Sigmoid colon (tissue), 7 donors: ENCODE results near the gene BTBD9. TPM values are rescaled to one million over a fixed set of nuclear protein-coding genes. Genes with fewer than 3 reads are reported as not detected.

Source experiments
- DNase-seq: peaks from one replicate; pipeline ENCODE4 v3.0.0-alpha.2; 2019
- H3K27ac ChIP-seq, 4 donors: fragments of 200-600 bp; sonication (generic); one replicate each; pipeline ENCODE4 v1.5.1; 2016 to 2019; ENCODE audit warnings: mild to moderate bottlenecking in 1 of 4
- H3K27me3 ChIP-seq, 3 donors: fragments of 200-600 bp; sonication (generic); one replicate each; pipeline ENCODE4 v1.5.1; 2019; ENCODE audit warnings: mild to moderate bottlenecking in 1 of 3
- H3K36me3 ChIP-seq, 4 donors: fragments of 200-600 bp; sonication (generic); one replicate each; pipeline ENCODE4 v1.5.1; 2016 to 2019
- H3K4me1 ChIP-seq, 4 donors: fragments of 200-600 bp; sonication (generic); one replicate each; pipeline ENCODE4 v1.5.1; 2017 to 2019
- H3K4me3 ChIP-seq, 4 donors: fragments of 200-600 bp; sonication (generic); one replicate each; pipeline ENCODE4 v1.5.1; 2017 to 2019; ENCODE audit warnings: mild to moderate bottlenecking in 2 of 4, moderate library complexity in 1 of 4
- H3K9me3 ChIP-seq, 4 donors: fragments of 200-600 bp in 3 of 4; sonication (generic) in 3 of 4; one replicate each; pipeline versions ENCODE4 v1.5.1 to v1.6.1; 2013 to 2019
- CTCF ChIP-seq, 4 experiments: fragments of 450-650 bp in 3 of 4; fragments of 200-600 bp in 1 of 4; IDR thresholded peaks; one replicate each; pipeline ENCODE4 v1.5.1; 2016 to 2019; ENCODE audit warnings: antibody characterized with exemption in 4 of 4, mild to moderate bottlenecking in 3 of 4, moderate library complexity in 2 of 4
- EP300 ChIP-seq, 4 donors: sonication (generic); formaldehyde crosslinking; IDR thresholded peaks; one replicate each; pipeline ENCODE4 v1.6.1; 2017; ENCODE audit warnings: antibody characterized with exemption in 4 of 4
- POLR2A ChIP-seq, 2 donors: fragments of 450-650 bp; IDR thresholded peaks; one replicate each; pipeline ENCODE4 v1.6.1; 2016; ENCODE audit warnings: antibody characterized with exemption in 2 of 2, mild to moderate bottlenecking in 2 of 2, moderate library complexity in 2 of 2
- POLR2AphosphoS5 ChIP-seq, 4 donors: sonication (generic); formaldehyde crosslinking; IDR thresholded peaks; one replicate each; pipeline ENCODE4 v1.6.1; 2017; ENCODE audit warnings: antibody characterized with exemption in 4 of 4
- WGBS, 2 donors: extraction: QIAGEN DNeasy Blood & Tissue Kit; methylation state at CpG; one replicate each; pipeline ENCODE4 v1.1.7; 2013; 5-methylcytosine and 5-hydroxymethylcytosine counted together
- intact Hi-C: fragments of 100-400 bp; cut with DNase I; formaldehyde crosslinking; loops from one replicate; pipeline ENCODE4 v1.15.1; 2023
- polyA plus RNA-seq, 3 donors: library from polyadenylated mRNA; stranded (reverse); fragments of 200-250 nt; gene quantifications; one replicate each; pipeline ENCODE4 v1.2.3, GENCODE V29; 2013
- total RNA-seq, 4 donors: library from RNA; depleted of rRNA; stranded (reverse); fragments of >200 nt; gene quantifications; one replicate each; pipeline ENCODE4 v1.1.0, GENCODE V29; 2016
- donor health status: healthy with polysubstance abuse.
- donor health status: Bipolar disorder and iron deficiency.
- donor health status: healthy.

Gene BTBD9
- total and polyA plus RNA-seq, 7 donors, result 3.6 to 20.8 (median 10.5) TPM

DNA sequence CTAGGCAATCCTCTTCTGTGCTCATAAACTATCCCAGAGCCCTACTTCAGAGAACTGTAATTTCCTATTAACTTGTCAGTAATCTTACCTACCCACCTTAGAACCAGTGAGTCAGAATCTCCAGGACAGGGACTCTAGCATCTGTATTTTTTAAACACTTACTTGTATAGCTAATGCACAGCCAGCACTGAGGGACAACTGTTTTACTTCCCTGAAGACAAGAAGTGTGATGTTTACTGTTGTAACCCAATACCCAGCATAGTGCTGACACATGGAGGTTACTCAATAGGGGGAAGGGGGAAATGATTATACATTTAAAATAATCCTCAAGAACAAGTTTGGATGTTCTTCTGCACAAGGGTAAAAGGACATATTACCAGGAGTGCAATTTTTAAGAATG is 130.8 kb downstream of the BTBD9 start:
- Histone ChIP-seq H3K27ac (no peak overlapping the region), H3K27me3 (no peaks in the 10 kb centered on the region), H3K4me3 (no peak overlapping the region), H3K4me1 (peaks cover 0 to 22% (median 8%) of the 10 kb centered on the region in 4 donors), H3K36me3 (no peaks in the 10 kb centered on the region), H3K9me3 (no peaks in the 10 kb centered on the region)
- intact Hi-C loops, result no loop called here
- no peak for TF ChIP-seq POLR2AphosphoS5 (IDR thresholded peaks at IDR 0.05)
- no peak for TF ChIP-seq EP300 (IDR thresholded peaks at IDR 0.05)
- TF ChIP-seq CTCF (IDR thresholded peaks at IDR 0.05), result no peak
- TF ChIP-seq POLR2A (IDR thresholded peaks at IDR 0.05), result no peak
- no peak for DNase-seq

GRCh38 chr6:38508286-38508685 is 131.4 kb downstream of the BTBD9 start:
- 95 to 97% methylated on average over 2 of the region's 2 CpGs for WGBS, 2 donors
- intact Hi-C loops, result no loop called here
- H3K36me3 ChIP-seq, result no peaks in the 10 kb centered on the region
- H3K9me3 ChIP-seq, result no peaks in the 10 kb centered on the region
- no peak for TF ChIP-seq EP300 (IDR thresholded peaks at IDR 0.05)
- no peak for TF ChIP-seq CTCF (IDR thresholded peaks at IDR 0.05)
- TF ChIP-seq POLR2A (IDR thresholded peaks at IDR 0.05), result no peak
- TF ChIP-seq POLR2AphosphoS5 (IDR thresholded peaks at IDR 0.05), result no peak
- H3K27ac ChIP-seq, result no peak overlapping the region
- no peak overlapping the region for H3K4me3 ChIP-seq
- peaks cover 0 to 26% (median 8%) of the 10 kb centered on the region in 4 donors for H3K4me1 ChIP-seq
- no peak for DNase-seq
- no peaks in the 10 kb centered on the region for H3K27me3 ChIP-seq

DNA sequence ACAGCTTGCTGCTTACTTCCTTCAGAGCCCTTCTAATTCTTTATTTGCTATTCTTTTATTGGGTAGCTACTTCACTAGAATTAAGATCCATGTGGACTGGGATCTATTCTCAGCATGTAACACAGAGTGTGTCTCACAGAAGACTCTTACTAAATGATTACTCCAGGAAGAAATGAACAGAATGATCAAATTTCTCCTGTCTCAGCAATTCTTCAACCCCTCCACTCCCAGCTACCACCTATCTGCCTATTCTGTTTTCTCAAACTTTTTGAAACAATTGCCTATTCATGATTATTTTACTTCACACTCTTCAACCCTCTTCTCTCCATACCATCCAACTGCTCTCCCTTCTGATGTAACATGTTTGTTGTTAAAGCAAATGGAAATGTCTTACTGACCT is 132.6 kb downstream of the BTBD9 start:
- no peaks in the 10 kb centered on the region for H3K27me3 ChIP-seq
- H3K4me3 ChIP-seq, result no peak overlapping the region
- H3K36me3 ChIP-seq, result no peaks in the 10 kb centered on the region
- TF ChIP-seq EP300 (IDR thresholded peaks at IDR 0.05), result no peak
- TF ChIP-seq POLR2A (IDR thresholded peaks at IDR 0.05), result no peak
- no peak for TF ChIP-seq CTCF (IDR thresholded peaks at IDR 0.05)
- TF ChIP-seq POLR2AphosphoS5 (IDR thresholded peaks at IDR 0.05), result no peak
- H3K27ac ChIP-seq, result no peak overlapping the region
- H3K4me1 ChIP-seq, result peaks cover 0 to 26% (median 8%) of the 10 kb centered on the region in 4 donors
- intact Hi-C loops, result no loop called here
- H3K9me3 ChIP-seq, result no peaks in the 10 kb centered on the region
- DNase-seq, result no peak

DNA sequence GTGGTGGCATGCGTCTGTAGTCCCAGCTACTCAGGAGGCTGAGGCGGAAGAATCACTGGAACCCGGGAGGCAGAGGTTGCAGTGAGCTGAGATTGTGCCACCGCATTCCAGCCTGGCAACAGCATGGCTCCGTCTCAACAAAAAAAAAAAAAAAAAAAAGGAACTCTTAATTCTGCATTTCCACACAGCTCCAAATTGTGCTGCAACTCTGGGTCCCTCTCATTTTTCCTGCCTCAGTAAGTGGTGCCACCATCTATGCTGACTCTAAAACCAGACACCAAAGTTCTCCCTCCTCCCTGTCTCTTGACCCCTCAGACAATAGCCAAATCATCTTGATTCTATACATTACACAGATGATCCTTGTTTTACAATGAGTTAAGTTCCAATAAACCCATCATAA is 133.9 kb downstream of the BTBD9 start:
- no peaks in the 10 kb centered on the region for H3K27me3 ChIP-seq
- 94 to 95% methylated on average over 5 of the region's 5 CpGs for WGBS, 2 donors
- intact Hi-C loops, result no loop called here
- peaks cover 0 to 26% (median 8%) of the 10 kb centered on the region in 4 donors for H3K4me1 ChIP-seq
- H3K4me3 ChIP-seq, result no peak overlapping the region
- H3K36me3 ChIP-seq, result no peaks in the 10 kb centered on the region
- no peak for DNase-seq
- H3K27ac ChIP-seq, result no peak overlapping the region
- no peak for TF ChIP-seq POLR2A (IDR thresholded peaks at IDR 0.05)
- TF ChIP-seq POLR2AphosphoS5 (IDR thresholded peaks at IDR 0.05), result no peak
- no peak for TF ChIP-seq EP300 (IDR thresholded peaks at IDR 0.05)
- TF ChIP-seq CTCF (IDR thresholded peaks at IDR 0.05), result no peak
- no peaks in the 10 kb centered on the region for H3K9me3 ChIP-seq

- Histone ChIP-seq H3K27ac (no peak overlapping the region), H3K27me3 (no peaks in the 10 kb centered on the region), H3K36me3 (no peaks in the 10 kb centered on the region), H3K9me3 (no peaks in the 10 kb centered on the region), H3K4me1 (peaks cover 0 to 22% (median 7%) of the 10 kb centered on the region in 4 donors), H3K4me3 (no peak overlapping the region)
- intact Hi-C loops, result no loop called here
- no peak for TF ChIP-seq POLR2AphosphoS5 (IDR thresholded peaks at IDR 0.05)
- TF ChIP-seq EP300 (IDR thresholded peaks at IDR 0.05), result no peak
- no peak for TF ChIP-seq POLR2A (IDR thresholded peaks at IDR 0.05)
- TF ChIP-seq CTCF (IDR thresholded peaks at IDR 0.05), result no peak
- 92 to 93% methylated on average over 3 of the region's 3 CpGs for WGBS, 2 donors
- no peak for DNase-seq
Measured at GRCh38 chr6:38504996-38505395, 134.7 kb downstream of the BTBD9 start.
